H9 (cell line): ENCODE measurements around the gene CUBN. TPM values are rescaled to one million over a fixed set of nuclear protein-coding genes. Genes with fewer than 3 reads are reported as not detected.
A peak's percentile ranks its signal among the peaks of the same experiment; 100 is the strongest.

Experiments
- DNase-seq: peaks from one replicate; pipeline ENCODE4 v3.0.0-alpha.2; 2017
- H2AFZ ChIP-seq: one replicate; pipeline ENCODE4 v1.6.1; 2013; ENCODE audit warnings: mild to moderate bottlenecking, low read length, control low read depth, moderate library complexity
- H2AK5ac ChIP-seq: 2 replicates; pipeline ENCODE4 v1.6.1; 2013; ENCODE audit warnings: low read length, control low read depth, mixed read lengths; ENCODE audit not compliant: insufficient read length
- H2BK120ac ChIP-seq: one replicate; pipeline ENCODE4 v1.6.1; 2013; ENCODE audit warnings: low read depth, mild to moderate bottlenecking, low read length, control low read depth, inconsistent platforms; ENCODE audit not compliant: poor library complexity, severe bottlenecking
- H2BK12ac ChIP-seq: 2 replicates; pipeline ENCODE4 v1.6.1; 2013; ENCODE audit warnings: low read length, control low read depth, mixed read lengths, low read depth; ENCODE audit not compliant: insufficient read length
- H2BK15ac ChIP-seq: 2 replicates; pipeline ENCODE4 v1.6.1; 2013; ENCODE audit warnings: low read depth, low read length, control low read depth
- H2BK20ac ChIP-seq: one replicate; pipeline ENCODE4 v1.6.1; 2013; ENCODE audit warnings: low read depth, mild to moderate bottlenecking, low read length, control low read depth, inconsistent platforms; ENCODE audit not compliant: poor library complexity, severe bottlenecking
- H2BK5ac ChIP-seq: 2 replicates; pipeline ENCODE4 v1.6.1; 2013; ENCODE audit warnings: low read length, control low read depth, mixed read lengths; ENCODE audit not compliant: insufficient read length
- H3K14ac ChIP-seq: 2 replicates; pipeline ENCODE4 v1.6.1; 2013; ENCODE audit warnings: low read length, control low read depth; ENCODE audit not compliant: insufficient read depth
- H3K18ac ChIP-seq: 2 replicates; pipeline ENCODE4 v1.6.1; 2013; ENCODE audit warnings: low read depth, mild to moderate bottlenecking, mixed read lengths, low read length, control low read depth; ENCODE audit not compliant: insufficient read length
- H3K23ac ChIP-seq: 2 replicates; pipeline ENCODE4 v1.6.1; 2013; ENCODE audit warnings: low read length, control low read depth, mixed read lengths, low read depth; ENCODE audit not compliant: insufficient read length
- H3K23me2 ChIP-seq: 2 replicates; pipeline ENCODE4 v1.6.1; 2013; ENCODE audit warnings: low read depth, mild to moderate bottlenecking, mixed read lengths, low read length, control low read depth; ENCODE audit not compliant: insufficient read length, poor library complexity, severe bottlenecking
- H3K27ac ChIP-seq: 2 replicates; pipeline ENCODE4 v1.5.1; 2013; ENCODE audit warnings: low read length, control low read depth, mixed read lengths, low read depth; ENCODE audit not compliant: insufficient read length
- H3K27me3 ChIP-seq: 2 replicates; pipeline ENCODE4 v1.6.1; 2013; ENCODE audit warnings: low read length, control low read depth, inconsistent platforms; ENCODE audit not compliant: insufficient read depth
- H3K4ac ChIP-seq: 2 replicates; pipeline ENCODE4 v1.6.1; 2013; ENCODE audit warnings: low read depth, mild to moderate bottlenecking, control low read depth, inconsistent platforms, low read length, moderate library complexity
- H3K4me1 ChIP-seq: 2 replicates; pipeline ENCODE4 v1.6.1; 2013; ENCODE audit warnings: low read length, control low read depth, inconsistent platforms; ENCODE audit not compliant: insufficient read depth
- H3K4me2 ChIP-seq: 2 replicates; pipeline ENCODE4 v1.6.1; 2013; ENCODE audit warnings: low read length, control low read depth, mixed read lengths; ENCODE audit not compliant: insufficient read length, insufficient read depth
- H3K56ac ChIP-seq: 2 replicates; pipeline ENCODE4 v1.6.1; 2013; ENCODE audit warnings: low read depth, mild to moderate bottlenecking, mixed read lengths, low read length, control low read depth; ENCODE audit not compliant: insufficient read length
- H3K79me1 ChIP-seq: 2 replicates; pipeline ENCODE4 v1.6.1; 2013; ENCODE audit warnings: low read depth, mild to moderate bottlenecking, moderate library complexity, low read length, control low read depth, inconsistent platforms; ENCODE audit not compliant: insufficient read depth, poor library complexity, severe bottlenecking
- H3K79me2 ChIP-seq: 2 replicates; pipeline ENCODE4 v1.6.1; 2013; ENCODE audit warnings: low read length, control low read depth, inconsistent platforms; ENCODE audit not compliant: insufficient read depth
- H3K9ac ChIP-seq: 2 replicates; pipeline ENCODE4 v1.6.1; 2013; ENCODE audit warnings: low read length, control low read depth, mixed read lengths; ENCODE audit not compliant: insufficient read length; ENCODE audit errors: extremely low read depth
- H3K9me3 ChIP-seq: one replicate; pipeline ENCODE4 v1.6.1; 2013; ENCODE audit warnings: low read depth, low read length, inconsistent platforms; ENCODE audit not compliant: control insufficient read depth
- H3T11ph ChIP-seq: one replicate; pipeline ENCODE4 v1.6.1; 2013; ENCODE audit warnings: mild to moderate bottlenecking, low read length, control low read depth, inconsistent platforms
- H4K20me1 ChIP-seq: one replicate; pipeline ENCODE4 v1.6.1; 2013; ENCODE audit not compliant: control insufficient read depth, insufficient read length, insufficient read depth
- H4K5ac ChIP-seq: 2 replicates; pipeline ENCODE4 v1.6.1; 2013; ENCODE audit warnings: low read depth, mild to moderate bottlenecking, mixed read lengths, low read length, control low read depth; ENCODE audit not compliant: insufficient read length
- H4K8ac ChIP-seq: replicated peaks from 2 replicates; pipeline ENCODE4 v1.6.1; 2013; ENCODE audit warnings: low read length, control low read depth, mixed read lengths, low read depth; ENCODE audit not compliant: insufficient read length
- H4K91ac ChIP-seq: 2 replicates; pipeline ENCODE4 v1.6.1; 2013; ENCODE audit warnings: low read depth, mild to moderate bottlenecking, moderate library complexity, mixed read lengths, low read length, control low read depth; ENCODE audit not compliant: insufficient read length
- H3K27ac Mint-ChIP-seq, 3 experiments: 2 replicates in 2 of 3; 3 replicates in 1 of 3; pipeline ENCODE4 v1.8.0; 2020 to 2021; ENCODE audit warnings: mixed read lengths in 3 of 3, mild to moderate bottlenecking in 1 of 3, moderate library complexity in 1 of 3
- H3K27me3 Mint-ChIP-seq: 2 replicates; pipeline ENCODE4 v1.8.0; 2021; ENCODE audit warnings: low read depth, mild to moderate bottlenecking, moderate library complexity, mixed read lengths
- H3K36me3 Mint-ChIP-seq, 3 experiments: 2 replicates in 2 of 3; 3 replicates in 1 of 3; pipeline ENCODE4 v1.8.0; 2020 to 2021; ENCODE audit warnings: low read depth in 3 of 3, mixed read lengths in 3 of 3; ENCODE audit not compliant: insufficient read depth in 1 of 3
- H3K4me1 Mint-ChIP-seq, 2 experiments: 2 replicates each; pipeline ENCODE4 v1.8.0; 2020; ENCODE audit warnings: mixed read lengths in 2 of 2
- H3K4me3 Mint-ChIP-seq, 2 experiments: 2 replicates in 1 of 2; 3 replicates in 1 of 2; pipeline ENCODE4 v1.8.0; 2020 to 2021; ENCODE audit warnings: mild to moderate bottlenecking in 2 of 2, mixed read lengths in 2 of 2, moderate library complexity in 1 of 2
- H3K9me3 Mint-ChIP-seq, 2 experiments: 2 replicates in 1 of 2; 3 replicates in 1 of 2; pipeline ENCODE4 v1.8.0; 2020; ENCODE audit warnings: mild to moderate bottlenecking in 2 of 2, mixed read lengths in 2 of 2, moderate library complexity in 1 of 2
- CTCF ChIP-seq: fragments of 200-600 bp; sonication (generic); conservative IDR thresholded peaks from 3 replicates; pipeline ENCODE4 v1.8.0; 2021; ENCODE audit warnings: antibody characterized with exemption, mild to moderate bottlenecking
- WGBS: extraction: QIAGEN DNeasy Blood & Tissue Kit; methylation state at CpG from one replicate; pipeline ENCODE4 v1.1.7; 2013; ENCODE audit warnings: missing lambda C conversion rate, low lambda C conversion rate, mixed read lengths; ENCODE audit not compliant: insufficient read length; ENCODE audit errors: extremely low coverage; 5-methylcytosine and 5-hydroxymethylcytosine counted together
- total RNA-seq: library from RNA; stranded (reverse); gene quantifications from 2 replicates; pipeline ENCODE4 v1.2.1, GENCODE V29; 2021

The CUBN gene
- total RNA-seq, 1 experiment from 2014 or later = 0.26 TPM

GRCh38 chr10:16891375-16892313 lies 238.0 kb downstream of the CUBN start:
- H3K9ac ChIP-seq = peak overlapping the region; percentile 64

More at GRCh38 chr10:16891375-16892313, 238.0 kb downstream of the CUBN start:
- peak; percentile 82 for DNase-seq
- TF ChIP-seq CTCF = peak; percentile 81
- Histone ChIP-seq H3K27me3 (no peaks in the 10 kb centered on the region), H4K5ac (no peak overlapping the region), H3K23me2 (no peaks in the 10 kb centered on the region), H3K4me2 (peak overlapping the region; percentile 45), H3K18ac (no peak overlapping the region), H4K8ac (no peak overlapping the region), H3K9me3 (no peaks in the 10 kb centered on the region), H2AK5ac (no peak overlapping the region), H4K91ac (no peak overlapping the region), H2BK20ac (no peak overlapping the region), H3K79me2 (no peaks in the 10 kb centered on the region), H4K20me1 (no peaks in the 10 kb centered on the region), H3K23ac (no peak overlapping the region), H3K27ac (peak overlapping the region; percentile 88), H2AFZ (peak overlapping the region; percentile 41), H2BK12ac (no peak overlapping the region), H2BK120ac (no peak overlapping the region), H3K79me1 (no peaks in the 10 kb centered on the region), H3T11ph (no peak overlapping the region), H2BK15ac (no peak overlapping the region), H2BK5ac (no peak overlapping the region), H3K4me1 (no peaks in the 10 kb centered on the region), H3K4ac (no peak overlapping the region), H3K14ac (no peak overlapping the region), H3K56ac (no peak overlapping the region)
- no CpG with 5 or more reads among the region's 12 CpGs for WGBS
- Mint-ChIP-seq H3K9me3 (peaks cover 0 to 2% of the 10 kb centered on the region in 2 experiments; a peak in 1 of 5 replicates), H3K4me1 (peaks cover 6 to 9% of the 10 kb centered on the region in 2 experiments), H3K27me3 (no peaks in the 10 kb centered on the region; the same call in 1 of the 2 replicates), H3K36me3 (no peaks in the 10 kb centered on the region), H3K27ac (peak overlapping the region; percentile 1 to 94 (median 66); a peak in 6 of 7 replicates), H3K4me3 (peak overlapping the region; percentile 4 to 41; a peak in 3 of 5 replicates)
